Thoracic aorta (tissue), 2 donors: ENCODE results near the gene GPHN. TPM values are rescaled to one million over a fixed set of nuclear protein-coding genes. Genes with fewer than 3 reads are reported as not detected.

ENCODE experiments used
- ATAC-seq: fragments of 150-250 bp; one replicate; pipeline ENCODE4 v1.8.0; 2017; ENCODE audit warnings: low read depth; ENCODE audit not compliant: insufficient number of reproducible peaks, low FRiP score
- DNase-seq: peaks from one replicate; pipeline ENCODE4 v3.0.0-alpha.2; 2020; ENCODE audit warnings: low spot score
- H3K27ac ChIP-seq, 2 donors: fragments of 200-600 bp; sonication (generic); 1 replicate in 1 of 2; 2 replicates in 1 of 2; pipeline ENCODE4 v1.5.1; 2016; ENCODE audit warnings: mild to moderate bottlenecking in 2 of 2, moderate library complexity in 2 of 2
- H3K27me3 ChIP-seq: fragments of 200-600 bp; sonication (generic); replicated peaks from 2 replicates; pipeline ENCODE4 v1.6.0; 2016; ENCODE audit warnings: mild to moderate bottlenecking; ENCODE audit not compliant: insufficient read depth
- H3K36me3 ChIP-seq: fragments of 200-600 bp; sonication (generic); one replicate; pipeline ENCODE4 v1.5.1; 2016
- H3K4me1 ChIP-seq, 2 donors: fragments of 200-600 bp; sonication (generic); 1 replicate in 1 of 2; 2 replicates in 1 of 2; pipeline versions ENCODE4 v1.5.1 to v1.6.0; 2016; ENCODE audit warnings: low read depth in 2 of 2, mild to moderate bottlenecking in 1 of 2; ENCODE audit not compliant: control insufficient read depth in 1 of 2
- H3K4me3 ChIP-seq: fragments of 200-600 bp; sonication (generic); 2 replicates; pipeline ENCODE4 v1.5.1; 2016; ENCODE audit warnings: mild to moderate bottlenecking
- H3K9me3 ChIP-seq: fragments of 200-600 bp; sonication (generic); 2 replicates; pipeline ENCODE4 v1.5.1; 2016
- CTCF ChIP-seq: fragments of 200-600 bp; sonication (generic); IDR thresholded peaks from one replicate; pipeline ENCODE4 v1.5.1; 2019; ENCODE audit warnings: antibody characterized with exemption
- total RNA-seq, 2 donors: library from RNA; depleted of rRNA; stranded (reverse); fragments of >200 nt; gene quantifications; one replicate each; pipeline versions ENCODE4 v1.1.0 to v1.2.3, GENCODE V29; 2016

GPHN gene
- total RNA-seq, 2 donors from 2014 or later = 14.0 to 14.2 TPM

DNA sequence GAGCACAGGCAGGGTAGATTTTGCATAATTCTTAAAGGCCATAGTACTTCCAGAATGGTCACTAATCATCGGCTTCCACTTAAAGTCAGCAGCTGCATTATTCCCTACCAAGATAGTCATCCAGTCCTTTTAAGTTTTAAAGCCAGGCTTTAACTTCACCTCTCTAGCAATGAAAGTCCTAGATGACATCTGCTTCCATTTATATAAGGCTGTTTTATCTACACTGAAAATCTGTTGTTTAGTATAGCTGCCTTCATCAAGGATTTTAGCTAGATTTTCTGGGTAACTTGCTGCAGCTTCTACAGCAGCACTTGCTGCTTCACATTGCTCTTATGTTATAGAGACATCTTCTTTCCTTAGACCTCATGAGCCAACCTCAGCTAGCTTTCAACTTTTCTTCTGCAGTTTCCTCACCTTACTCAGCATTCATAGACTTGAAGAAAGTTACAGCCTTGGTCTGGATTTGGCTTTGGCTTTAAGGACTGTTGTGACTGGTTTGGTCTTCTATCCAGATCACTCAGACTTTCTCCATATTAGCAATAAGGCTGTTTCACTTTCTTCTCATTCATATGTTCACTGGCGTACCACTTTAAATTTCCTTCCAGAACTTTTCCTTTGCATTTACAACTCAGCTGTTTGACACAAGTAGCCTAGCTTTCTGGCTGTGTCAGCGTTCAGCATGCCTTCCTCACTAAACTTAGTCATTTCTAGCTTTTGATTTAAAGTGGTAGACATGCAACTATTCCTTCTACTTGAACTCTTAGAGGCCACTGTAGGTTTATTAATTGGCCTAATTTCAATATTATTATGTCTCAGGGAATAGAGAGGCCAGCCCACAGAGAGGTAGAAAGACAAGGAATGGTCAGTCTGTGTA is 471.4 kb downstream of the GPHN start:
- Histone ChIP-seq H3K27me3 (no peaks in the 10 kb centered on the region), H3K36me3 (no peaks in the 10 kb centered on the region)

GRCh38 chr14:66982247-66982646 is 474.3 kb downstream of the GPHN start:
- H3K27me3 ChIP-seq = no peaks in the 10 kb centered on the region
- no peaks in the 10 kb centered on the region for H3K36me3 ChIP-seq
- no peak for DNase-seq
- no peak for TF ChIP-seq CTCF
- no peaks in the 10 kb centered on the region for H3K9me3 ChIP-seq
- H3K4me1 ChIP-seq = no peaks in the 10 kb centered on the region
- H3K4me3 ChIP-seq = no peak overlapping the region
- ATAC-seq = no peak
- H3K27ac ChIP-seq = no peak overlapping the region

More for the DNA sequence above, 471.4 kb downstream of the GPHN start:
- ATAC-seq (no peak), DNase-seq (no peak)
- TF ChIP-seq CTCF = no peak
- no peaks in the 10 kb centered on the region for H3K9me3 ChIP-seq
- no peaks in the 10 kb centered on the region for H3K4me1 ChIP-seq
- H3K27ac ChIP-seq = no peak overlapping the region
- no peak overlapping the region for H3K4me3 ChIP-seq

GRCh38 chr14:66992776-66993175 is 484.8 kb downstream of the GPHN start:
- no peak for ATAC-seq
- H3K9me3 ChIP-seq = no peaks in the 10 kb centered on the region
- DNase-seq = no peak
- no peak for TF ChIP-seq CTCF
- no peaks in the 10 kb centered on the region for H3K27me3 ChIP-seq
- no peak overlapping the region for H3K4me3 ChIP-seq
- H3K27ac ChIP-seq = no peak overlapping the region
- no peaks in the 10 kb centered on the region for H3K4me1 ChIP-seq
- no peaks in the 10 kb centered on the region for H3K36me3 ChIP-seq

DNA sequence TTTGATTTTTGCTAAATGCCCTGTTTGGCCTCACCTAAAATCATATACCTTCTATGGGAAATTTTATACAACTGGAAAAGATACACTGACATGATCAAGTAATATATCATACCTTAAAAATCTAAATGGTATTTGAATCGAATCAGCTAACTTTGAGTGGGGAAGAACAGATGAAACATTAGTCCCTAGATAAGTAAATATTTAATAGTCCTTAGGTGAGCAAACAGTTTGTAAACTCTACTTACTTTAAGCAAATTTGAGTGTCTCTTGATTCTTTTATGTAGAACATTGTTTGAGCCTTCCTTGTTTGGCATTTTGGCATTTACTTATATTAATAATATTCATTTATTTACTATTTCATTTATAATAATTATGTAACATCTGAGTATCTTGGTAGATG is 485.6 kb downstream of the GPHN start:
- no peak for ATAC-seq
- no peak for TF ChIP-seq CTCF

GRCh38 chr14:66998013-66998412 is 490.1 kb downstream of the GPHN start:
- Histone ChIP-seq H3K27me3 (no peaks in the 10 kb centered on the region), H3K4me1 (no peaks in the 10 kb centered on the region), H3K4me3 (no peak overlapping the region), H3K36me3 (no peaks in the 10 kb centered on the region), H3K27ac (no peak overlapping the region), H3K9me3 (no peaks in the 10 kb centered on the region)
- DNase-seq (no peak), ATAC-seq (no peak)
- TF ChIP-seq CTCF = no peak

More for the DNA sequence above, 485.6 kb downstream of the GPHN start:
- Histone ChIP-seq H3K27me3 (no peaks in the 10 kb centered on the region), H3K36me3 (no peaks in the 10 kb centered on the region), H3K4me1 (no peaks in the 10 kb centered on the region), H3K4me3 (no peak overlapping the region), H3K9me3 (no peaks in the 10 kb centered on the region), H3K27ac (no peak overlapping the region)
- no peak for DNase-seq
